Esophagus muscularis mucosa (tissue), 3 donors: ENCODE data around the gene UGT1A6.

Source experiments
- CTCF ChIP-seq, 3 experiments: fragments of 200-600 bp in 2 of 3; fragments of 450-650 bp in 1 of 3; sonication (generic) in 2 of 3; IDR thresholded peaks; one replicate each; pipeline ENCODE4 v1.5.1; 2017 to 2019; ENCODE audit warnings: antibody characterized with exemption in 3 of 3, mild to moderate bottlenecking in 2 of 3, moderate library complexity in 1 of 3
- POLR2A ChIP-seq: fragments of 450-650 bp; IDR thresholded peaks from one replicate; pipeline ENCODE4 v1.6.1; 2017; ENCODE audit warnings: antibody characterized with exemption, moderate library complexity, mild to moderate bottlenecking, low read depth

GRCh38 chr2:233690444-233690843 lies 2.2 kb upstream of the UGT1A6 start:
- TF ChIP-seq CTCF (IDR thresholded peaks at IDR 0.05) (no peak), POLR2A (no peak)
